ENCODE results near the gene PDGFRB.

GRCh38 chr5:150175536-150175935 lies 19.9 kb upstream of the PDGFRB start:
- TF ChIP-seq CTCF (IDR thresholded peaks at IDR 0.05) = no peak
- no peak for TF ChIP-seq POLR2A (IDR thresholded peaks at IDR 0.05)

Data from breast epithelium (tissue), 3 donors.